GM12891 (cell line): ENCODE measurements around the gene FOXN3.

Experiments
- POLR2A ChIP-seq: IDR thresholded peaks from 2 replicates; pipeline ENCODE4 v1.6.1; 2011; ENCODE audit warnings: low read depth, low read length, control low read depth
- POLR2AphosphoS5 ChIP-seq: IDR thresholded peaks from 2 replicates; pipeline ENCODE4 v1.6.1; 2011; ENCODE audit warnings: low read depth, low read length, control low read depth

- TF ChIP-seq POLR2AphosphoS5: no peak
- TF ChIP-seq POLR2A: no peak
Observed at GRCh38 chr14:89214221-89214965, 202.6 kb downstream of the FOXN3 start.
